ENCODE measurements around the gene TENT4A.

DNA sequence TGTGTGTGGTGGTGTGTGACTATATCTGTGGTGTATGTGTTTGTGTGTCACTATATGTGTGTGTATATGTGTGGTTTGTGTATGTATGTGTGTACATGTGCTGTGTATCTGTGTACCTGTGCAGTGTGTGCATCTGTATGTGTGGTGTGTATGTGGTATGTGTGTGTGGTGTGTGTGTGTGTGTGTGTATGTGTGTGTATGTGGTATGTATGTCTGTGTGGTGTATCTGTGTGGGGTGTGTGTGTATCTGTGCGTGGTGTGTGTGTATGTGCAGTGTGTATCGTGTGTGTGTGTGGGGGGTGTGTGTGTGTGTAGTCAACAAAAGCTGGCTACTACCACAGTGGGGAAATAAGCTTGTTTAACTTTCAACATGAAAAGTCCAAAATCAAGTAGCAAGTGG, 31.6 kb upstream of the TENT4A start:
- TF ChIP-seq POLR2A (IDR thresholded peaks at IDR 0.05; ENCODE audit: low read depth, low read length) = no peak
- TF ChIP-seq TAF1 (IDR thresholded peaks at IDR 0.05; ENCODE audit: low read depth, low read length) = no peak
- TF ChIP-seq POLR2AphosphoS5 (IDR thresholded peaks at IDR 0.05; ENCODE audit: low read depth, low read length) = no peak
- TF ChIP-seq SPI1 (IDR thresholded peaks at IDR 0.05; ENCODE audit: low read depth, low read length) = no peak
- no peak for TF ChIP-seq PAX5 (IDR thresholded peaks at IDR 0.05; ENCODE audit: insufficient read depth, low read length, severe bottlenecking)

Data from GM12891 (cell line).